ENCODE data around the gene GRM8. TPM values are rescaled to one million over a fixed set of nuclear protein-coding genes. Genes with fewer than 3 reads are reported as not detected.

Gene GRM8
- total and polyA plus RNA-seq, 8 donors = 0.11 to 1.2 (median 0.89) TPM

DNA sequence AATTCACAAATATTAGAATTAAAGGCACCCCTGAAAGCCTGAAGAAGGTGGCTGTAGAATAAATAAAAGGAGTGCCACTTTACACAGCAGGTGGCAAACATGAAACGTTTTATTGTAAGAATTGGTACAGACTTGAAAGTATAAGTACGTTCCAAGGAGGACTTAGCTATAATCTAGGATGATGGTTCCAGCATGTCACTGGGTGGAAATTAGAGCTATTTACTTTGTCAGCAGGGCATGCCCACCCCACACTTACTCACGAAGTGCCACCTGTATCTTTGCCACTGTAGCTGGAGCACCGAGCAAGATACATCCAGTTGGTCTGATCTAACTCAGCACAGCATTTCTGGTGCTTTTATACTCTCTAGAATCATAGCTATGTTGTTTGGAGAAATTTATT, 97.8 kb downstream of the GRM8 start:
- ATAC-seq = no peak
- no peak for DNase-seq
- H3K4me1 ChIP-seq = no peaks in the 10 kb centered on the region
- H3K27me3 ChIP-seq = no peaks in the 10 kb centered on the region
- no peaks in the 10 kb centered on the region for H3K36me3 ChIP-seq
- no peak overlapping the region for H3K27ac ChIP-seq
- H3K9me3 ChIP-seq = no peaks in the 10 kb centered on the region
- WGBS, 2 donors = 75 to 80% methylated on average over 4 of the region's 4 CpGs
- intact Hi-C loops (cut with DNase I) = no loop called here
- FAIRE-seq = no peak
- no peak overlapping the region for H3K4me3 ChIP-seq
- TF ChIP-seq, protein P1, sequence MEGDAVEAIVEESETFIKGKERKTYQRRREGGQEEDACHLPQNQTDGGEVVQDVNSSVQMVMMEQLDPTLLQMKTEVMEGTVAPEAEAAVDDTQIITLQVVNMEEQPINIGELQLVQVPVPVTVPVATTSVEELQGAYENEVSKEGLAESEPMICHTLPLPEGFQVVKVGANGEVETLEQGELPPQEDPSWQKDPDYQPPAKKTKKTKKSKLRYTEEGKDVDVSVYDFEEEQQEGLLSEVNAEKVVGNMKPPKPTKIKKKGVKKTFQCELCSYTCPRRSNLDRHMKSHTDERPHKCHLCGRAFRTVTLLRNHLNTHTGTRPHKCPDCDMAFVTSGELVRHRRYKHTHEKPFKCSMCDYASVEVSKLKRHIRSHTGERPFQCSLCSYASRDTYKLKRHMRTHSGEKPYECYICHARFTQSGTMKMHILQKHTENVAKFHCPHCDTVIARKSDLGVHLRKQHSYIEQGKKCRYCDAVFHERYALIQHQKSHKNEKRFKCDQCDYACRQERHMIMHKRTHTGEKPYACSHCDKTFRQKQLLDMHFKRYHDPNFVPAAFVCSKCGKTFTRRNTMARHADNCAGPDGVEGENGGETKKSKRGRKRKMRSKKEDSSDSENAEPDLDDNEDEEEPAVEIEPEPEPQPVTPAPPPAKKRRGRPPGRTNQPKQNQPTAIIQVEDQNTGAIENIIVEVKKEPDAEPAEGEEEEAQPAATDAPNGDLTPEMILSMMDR (IDR thresholded peaks at IDR 0.05) = no peak

DNA sequence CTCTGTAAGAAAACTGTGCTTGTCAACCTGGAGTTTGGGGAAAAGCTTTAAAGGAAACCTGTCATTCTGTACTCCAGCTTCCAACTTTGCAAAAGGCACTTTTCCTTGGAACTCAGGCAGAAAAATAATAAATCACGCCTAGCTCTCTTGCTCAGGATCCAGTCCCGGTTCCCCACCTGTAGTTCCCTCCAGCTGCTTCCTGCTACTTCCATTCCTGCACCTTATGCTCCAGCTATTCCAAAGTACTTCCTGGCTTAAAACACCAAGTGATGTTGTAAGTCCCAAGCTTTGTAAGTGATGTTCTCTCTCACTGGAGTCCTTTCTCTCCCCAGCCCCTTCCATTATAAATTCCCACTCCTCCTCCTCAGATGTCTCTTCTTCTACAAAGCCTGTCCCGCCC, 98.6 kb downstream of the GRM8 start:
- WGBS, 2 donors = 74 to 81% methylated on average over 3 of the region's 3 CpGs
- DNase-seq (no peak), FAIRE-seq (no peak), ATAC-seq (no peak)
- H3K36me3 ChIP-seq = no peaks in the 10 kb centered on the region
- no peak overlapping the region for H3K27ac ChIP-seq
- intact Hi-C loops (cut with DNase I) = no loop called here
- no peak overlapping the region for H3K4me3 ChIP-seq
- no peaks in the 10 kb centered on the region for H3K27me3 ChIP-seq
- no peaks in the 10 kb centered on the region for H3K9me3 ChIP-seq
- H3K4me1 ChIP-seq = no peaks in the 10 kb centered on the region
- TF ChIP-seq, protein P1 (IDR thresholded peaks at IDR 0.05) = no peak

DNA sequence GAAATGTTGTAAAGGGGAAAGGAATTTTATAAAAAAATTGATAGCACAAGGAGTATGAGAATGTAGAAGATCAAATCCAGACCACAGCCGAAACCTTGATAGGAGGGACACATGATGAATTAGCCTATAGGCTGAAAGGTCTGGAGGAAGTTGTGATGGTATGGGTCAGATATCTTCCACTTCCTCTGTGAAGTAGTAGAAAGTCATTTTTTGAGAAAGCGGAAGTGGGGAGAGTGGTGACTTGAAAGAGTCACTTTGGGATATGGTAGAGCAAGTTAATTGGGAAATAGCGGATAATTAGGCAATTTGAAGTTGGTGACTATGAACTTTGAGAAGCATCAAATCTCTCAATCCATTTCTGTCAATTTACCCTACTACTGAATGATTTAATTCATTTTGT, 99.4 kb downstream of the GRM8 start:
- FAIRE-seq = no peak
- Histone ChIP-seq H3K4me1 (no peaks in the 10 kb centered on the region), H3K9me3 (no peaks in the 10 kb centered on the region), H3K4me3 (no peak overlapping the region), H3K27ac (no peak overlapping the region), H3K36me3 (no peaks in the 10 kb centered on the region), H3K27me3 (no peaks in the 10 kb centered on the region)
- TF ChIP-seq, protein P1 (IDR thresholded peaks at IDR 0.05) = no peak
- 92 to 97% methylated on average over 3 of the region's 3 CpGs for WGBS, 2 donors
- intact Hi-C loops (cut with DNase I) = no loop called here
- DNase-seq = no peak
- ATAC-seq = no peak

DNA sequence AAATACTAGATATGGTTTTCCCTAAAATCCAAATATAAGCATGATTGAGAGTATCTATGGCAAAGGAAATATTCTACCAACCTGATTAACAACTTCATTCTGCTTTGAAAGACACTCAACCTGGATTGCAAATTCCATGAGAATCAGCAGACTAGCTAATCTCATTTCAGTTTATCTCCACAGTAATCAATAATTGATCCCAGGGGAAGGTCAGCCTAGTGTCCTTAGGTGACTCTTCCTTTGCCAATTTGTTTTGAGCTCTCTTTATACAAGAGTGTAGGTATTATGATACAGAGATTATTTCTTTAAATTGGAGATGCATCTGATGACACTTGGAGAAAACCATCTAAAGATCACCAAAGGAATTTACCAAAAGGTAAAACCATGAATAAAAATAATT, 100.3 kb downstream of the GRM8 start:
- no peak for ATAC-seq
- Histone ChIP-seq H3K9me3 (no peaks in the 10 kb centered on the region), H3K27me3 (no peaks in the 10 kb centered on the region), H3K36me3 (no peaks in the 10 kb centered on the region), H3K4me3 (no peak overlapping the region), H3K4me1 (no peaks in the 10 kb centered on the region), H3K27ac (no peak overlapping the region)
- TF ChIP-seq, protein P1 (IDR thresholded peaks at IDR 0.05) = no peak
- DNase-seq = no peak
- intact Hi-C loops (cut with DNase I) = no loop called here
- no peak for FAIRE-seq

DNA sequence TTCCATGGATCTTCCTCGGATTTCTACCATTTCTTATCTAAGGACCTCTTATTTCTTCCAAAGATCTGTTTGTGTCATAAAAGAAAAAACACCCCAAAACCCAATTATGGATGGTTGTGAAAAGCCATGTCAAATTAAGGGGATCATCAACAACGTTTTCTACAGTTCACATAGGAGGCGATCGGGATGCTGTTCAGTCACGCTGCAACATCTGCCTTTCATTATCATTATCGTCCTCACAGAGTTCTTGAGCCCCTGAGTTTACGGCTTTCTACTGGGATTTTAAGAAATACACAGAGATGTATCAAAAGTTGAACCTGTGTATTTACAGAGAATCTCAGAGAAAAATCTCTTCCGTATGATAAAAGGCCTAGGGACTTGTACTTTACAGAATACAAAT, 101.4 kb downstream of the GRM8 start:
- TF ChIP-seq, protein P1 (IDR thresholded peaks at IDR 0.05) = no peak

More for the DNA sequence above, 101.4 kb downstream of the GRM8 start:
- ATAC-seq = no peak
- DNase-seq = no peak
- Histone ChIP-seq H3K4me3 (no peak overlapping the region), H3K36me3 (no peaks in the 10 kb centered on the region), H3K27ac (no peak overlapping the region), H3K9me3 (no peaks in the 10 kb centered on the region), H3K4me1 (no peaks in the 10 kb centered on the region), H3K27me3 (no peaks in the 10 kb centered on the region)
- WGBS, 2 donors = 86 to 90% methylated on average over 8 of the region's 8 CpGs
- intact Hi-C loops (cut with DNase I) = no loop called here
- FAIRE-seq = no peak
